Measurements from ENCODE around the gene RBFOX2. TPM values are rescaled to one million over a fixed set of nuclear protein-coding genes. Genes with fewer than 3 reads are reported as not detected.

Gene RBFOX2
- total RNA-seq, 2 experiments from 2014 or later = 54.3 to 78.7 TPM

- Histone ChIP-seq H2AFZ (ENCODE audit: low read length) (no peak overlapping the region; the same call in 1 of the 2 replicates), H3K4me3 (ENCODE audit: low read depth, low read length, poor library complexity, severe bottlenecking) (no peak overlapping the region), H3K79me2 (ENCODE audit: insufficient read depth, low read depth, low read length) (peaks cover 77% of the 10 kb centered on the region), H3K9me2 (ENCODE audit: insufficient read depth, low read length) (no peaks in the 10 kb centered on the region), H3K27ac (ENCODE audit: low read depth, low read length, poor library complexity, severe bottlenecking) (peak overlapping the region; percentile 78), H3K4me1 (ENCODE audit: insufficient read depth, low read length, poor library complexity, severe bottlenecking) (peaks cover 86% of the 10 kb centered on the region), H3K4me2 (ENCODE audit: low read length) (peak overlapping the region; percentile 73), H3K36me3 (ENCODE audit: insufficient read depth, low read length) (peaks cover 5% of the 10 kb centered on the region; the same call in 1 of the 2 replicates), H3K9me3 (ENCODE audit: low read length) (no peaks in the 10 kb centered on the region), H4K20me1 (ENCODE audit: insufficient read depth, low read length) (no peaks in the 10 kb centered on the region)
- BruUV-seq (replicated peaks) = no TSS peak
- DNase-seq (ENCODE audit: low spot score) = no peak
- ChIA-PET POLR2A (interaction anchor here (1.0 to 1.2 kb wide), 2 partner anchors 12 to 36 kb away, joined by 4 to 6 read pairs; no protein-coding TSS in a partner anchor), CTCF (ENCODE audit: unreplicated experiment) (no interaction called here)
- TF ChIP-seq CTCF (conservative IDR thresholded peaks at IDR 0.05; ENCODE audit: low read length) (no peak), EZH2phosphoT487 (IDR thresholded peaks at IDR 0.05; ENCODE audit: borderline replicate concordance, low read depth, low read length) (no peak)
- intact Hi-C loops (cut with micrococcal nuclease; ENCODE audit: unreplicated experiment) = loop anchor here (5.0 kb wide), 1 partner anchor 147 kb away; no protein-coding TSS in a partner anchor
Observed at GRCh38 chr22:35899736-35900135, 128.9 kb downstream of the RBFOX2 start.

GRCh38 chr22:35896111-35896705, 132.4 kb downstream of the RBFOX2 start:
- peak overlapping the region; percentile 98; the same call in 1 of the 2 replicates for H3K4me2 ChIP-seq (ENCODE audit: low read length)
- intact Hi-C loops (cut with micrococcal nuclease; ENCODE audit: unreplicated experiment) = no loop called here
- POLR2A ChIA-PET = interaction anchor here (0.6 to 1.0 kb wide), 2 partner anchors 19 to 27 kb away, joined by 3 to 7 read pairs; no protein-coding TSS in a partner anchor

More at GRCh38 chr22:35896111-35896705, 132.4 kb downstream of the RBFOX2 start:
- no TSS peak for BruUV-seq (replicated peaks)
- Histone ChIP-seq H3K9me2 (ENCODE audit: insufficient read depth, low read length) (no peaks in the 10 kb centered on the region), H3K36me3 (ENCODE audit: insufficient read depth, low read length) (peaks cover 5% of the 10 kb centered on the region; the same call in 1 of the 2 replicates), H3K79me2 (ENCODE audit: insufficient read depth, low read depth, low read length) (peaks cover 76% of the 10 kb centered on the region), H3K9me3 (ENCODE audit: low read length) (no peaks in the 10 kb centered on the region), H3K4me1 (ENCODE audit: insufficient read depth, low read length, poor library complexity, severe bottlenecking) (peaks cover 86% of the 10 kb centered on the region), H3K4me3 (ENCODE audit: low read depth, low read length, poor library complexity, severe bottlenecking) (no peak overlapping the region), H3K27ac (ENCODE audit: low read depth, low read length, poor library complexity, severe bottlenecking) (peak overlapping the region; percentile 7), H4K20me1 (ENCODE audit: insufficient read depth, low read length) (no peaks in the 10 kb centered on the region), H2AFZ (ENCODE audit: low read length) (no peak overlapping the region)
- CTCF ChIA-PET (ENCODE audit: unreplicated experiment) = no interaction called here
- TF ChIP-seq CTCF (conservative IDR thresholded peaks at IDR 0.05; ENCODE audit: low read length) = no peak
- no peak for TF ChIP-seq EZH2phosphoT487 (IDR thresholded peaks at IDR 0.05; ENCODE audit: borderline replicate concordance, low read depth, low read length)
- no peak for DNase-seq (ENCODE audit: low spot score)

All from OCI-LY7 (cell line).